Mucosa of descending colon (tissue), 3 donors: ENCODE measurements around the gene MTFP1. TPM values are rescaled to one million over a fixed set of nuclear protein-coding genes. Genes with fewer than 3 reads are reported as not detected.

ENCODE experiments used
- ATAC-seq: fragments of 200-7000 bp; cut with Tn5 transposase; one replicate; pipeline ENCODE4 v1.9.1; 2020; ENCODE audit warnings: mild to moderate bottlenecking, moderate library complexity
- DNase-seq, 3 donors: peaks; one replicate each; pipeline ENCODE4 v3.0.0-alpha.2; 2020
- H3K36me3 ChIP-seq: fragments of 200-600 bp; one replicate; pipeline ENCODE4 v1.8.0; 2021; ENCODE audit warnings: low read depth, mild to moderate bottlenecking
- H3K4me1 ChIP-seq: fragments of 200-600 bp; one replicate; pipeline ENCODE4 v1.8.0; 2021; ENCODE audit warnings: low read depth, mild to moderate bottlenecking
- H3K4me3 ChIP-seq: fragments of 200-600 bp; one replicate; pipeline ENCODE4 v1.8.0; 2021; ENCODE audit warnings: mild to moderate bottlenecking
- H3K9me3 ChIP-seq: fragments of 200-600 bp; one replicate; pipeline ENCODE4 v1.8.0; 2021; ENCODE audit warnings: mild to moderate bottlenecking
- CTCF ChIP-seq: fragments of 200-600 bp; IDR thresholded peaks from one replicate; pipeline ENCODE4 v1.8.0; 2022; ENCODE audit warnings: antibody characterized with exemption, mild to moderate bottlenecking
- intact Hi-C, 2 donors: fragments of 100-400 bp; cut with DNase I in 1 of 2; cut with micrococcal nuclease in 1 of 2; formaldehyde crosslinking; loops; one replicate each; pipeline versions ENCODE4 v1.11.0 to v1.11.1; 2022; cut with DNase I, micrococcal nuclease
- long read RNA-seq, 2 donors: library from polyadenylated mRNA; unstranded; transcript quantifications; one replicate each; pipeline ENCODE4 v2.0.0, GENCODE V29; 2019 to 2021
- total RNA-seq, 3 donors: library from RNA; stranded (reverse); fragmentation: NEBNext Ultra II Directional in 2 of 3; extraction: Animal tissue kit (Norgen Biotek cat#: 25700) in 2 of 3; gene quantifications; one replicate each; pipeline versions ENCODE4 v1.2.1 to v1.2.4, GENCODE V29; 2021 to 2023
- donor health status: DM: no; HTN: no; CAD: no; lungs with moderate emphysema.
- donor health status: DM: no; HTN: no; CAD: no.
- donor health status: DM: no; HTN: yes; CAD: no.

The MTFP1 gene
- total RNA-seq: 10 to 100 TPM; 14.0 to 26.0 (median 25.3) TPM
- long read RNA-seq, donor 1, transcript MTFP1-201 (4 exons, 1,370 nt): major isoform, 14 of 20 reads
- long read RNA-seq, donor 1, partial matches to known transcripts: 0 of 20 reads
- long read RNA-seq, donor 1, other reads (novel, unspliced or antisense): 0 of 20 reads
- long read RNA-seq, donor 2, transcript MTFP1-203 (4 exons, 912 nt): minor isoform, 5 of 26 reads
- long read RNA-seq, donor 2, transcript MTFP1-201 (4 exons, 1,370 nt): major isoform, 19 of 26 reads
- long read RNA-seq, donor 2, partial matches to known transcripts: 1 of 26 reads
- long read RNA-seq, donor 2, other reads (novel, unspliced or antisense): 1 of 26 reads

- intact Hi-C loops: no loop called here
- Histone ChIP-seq H3K36me3 (no peaks in the 10 kb centered on the region), H3K4me1 (peaks cover 39% of the 10 kb centered on the region), H3K9me3 (no peaks in the 10 kb centered on the region), H3K4me3 (peak within 1 kb of the TSS; percentile 58)
- peak; percentile 0 for ATAC-seq
- TF ChIP-seq CTCF: no peak
- DNase-seq: peak; percentile 67 to 78 (median 75)
Observed at GRCh38 chr22:30425616-30426387, at the start of gene MTFP1. Gene MTFP1 (plus strand): TSS chr22:30425768. CDS start chr22:30425880, 112 bp downstream.

DNA sequence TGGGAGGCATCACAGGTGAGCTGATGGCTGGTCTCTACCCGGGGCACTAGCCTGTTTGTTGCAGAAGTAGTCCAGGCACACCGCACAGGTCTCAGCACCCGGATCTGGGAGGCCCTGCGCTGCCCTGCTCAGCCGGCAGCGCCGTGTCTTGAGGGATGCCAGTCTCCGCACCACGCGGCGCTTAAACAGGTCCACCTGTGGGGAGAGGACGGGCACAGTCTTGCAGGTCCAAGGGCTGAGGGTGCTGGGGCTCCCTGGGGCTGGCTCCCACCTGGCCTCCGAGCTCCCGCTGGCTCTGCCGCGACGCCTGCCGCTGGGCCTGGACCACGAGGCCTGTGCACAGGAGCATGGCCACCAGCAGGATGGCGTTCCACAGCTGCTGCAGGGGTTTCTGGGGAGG is 45.6 kb upstream of the MTFP1 start:
- H3K4me1 ChIP-seq: no peaks in the 10 kb centered on the region
- no peak overlapping the region for H3K4me3 ChIP-seq
- no peaks in the 10 kb centered on the region for H3K36me3 ChIP-seq
- no peak for TF ChIP-seq CTCF
- intact Hi-C loops: loop anchor here in 1 of 2 donors (5.0 kb wide), 1 partner anchor 113 kb away; the partner anchor contains the start of gene OSM
- no peak for DNase-seq
- ATAC-seq: no peak
- no peaks in the 10 kb centered on the region for H3K9me3 ChIP-seq

DNA sequence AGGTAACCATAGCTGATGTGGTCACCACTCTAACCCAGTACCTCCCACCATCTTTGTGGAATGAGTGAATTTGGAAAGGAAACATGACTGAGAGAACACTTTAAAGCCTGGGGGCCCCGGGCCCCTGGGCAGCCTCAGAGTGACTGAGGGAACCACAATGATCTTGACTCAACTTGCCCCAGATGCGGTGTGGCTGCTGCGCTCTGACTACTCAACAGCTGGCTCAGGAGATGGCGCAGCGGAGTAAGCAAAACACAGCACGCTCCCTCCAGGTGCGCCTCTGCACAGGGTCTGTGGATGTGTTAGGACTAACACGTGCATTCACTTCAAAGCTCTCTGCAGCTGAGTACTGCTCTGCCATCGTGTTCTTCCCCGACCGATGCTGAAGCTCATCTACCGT is 44.3 kb upstream of the MTFP1 start:
- Histone ChIP-seq H3K4me3 (no peak overlapping the region), H3K4me1 (peaks cover 2% of the 10 kb centered on the region), H3K9me3 (no peaks in the 10 kb centered on the region), H3K36me3 (no peaks in the 10 kb centered on the region)
- no peak for TF ChIP-seq CTCF
- no peak for DNase-seq
- intact Hi-C loops: loop anchor here in 1 of 2 donors (5.0 kb wide), 1 partner anchor 114 kb away; the partner anchor contains the start of gene OSM
- ATAC-seq: no peak

DNA sequence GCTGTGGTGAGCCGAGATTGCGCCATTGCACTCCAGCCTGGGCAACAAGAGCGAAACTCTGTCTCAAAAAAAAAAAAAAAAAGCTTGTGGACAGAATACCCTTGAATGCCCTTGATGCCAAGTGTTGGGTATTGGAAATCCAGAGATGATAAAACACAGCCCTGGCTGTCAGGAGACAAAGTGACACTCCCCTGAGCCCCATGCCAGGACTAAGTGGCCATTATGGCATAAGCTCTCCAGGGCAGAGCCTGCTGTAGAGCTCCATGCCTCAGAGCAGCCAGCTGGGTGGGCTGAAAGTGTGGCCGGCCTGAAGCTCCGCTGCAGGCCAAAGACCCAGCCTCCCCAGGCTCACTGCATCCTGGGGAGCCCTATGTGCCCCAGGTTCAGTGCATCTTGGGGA is 43.2 kb upstream of the MTFP1 start:
- intact Hi-C loops: loop anchor here in 1 of 2 donors (5.0 kb wide), 1 partner anchor 115 kb away; the partner anchor contains the start of gene OSM
- Histone ChIP-seq H3K9me3 (no peaks in the 10 kb centered on the region), H3K36me3 (no peaks in the 10 kb centered on the region), H3K4me1 (peaks cover 8% of the 10 kb centered on the region), H3K4me3 (no peak overlapping the region)
- DNase-seq (no peak), ATAC-seq (no peak)
- TF ChIP-seq CTCF: no peak

DNA sequence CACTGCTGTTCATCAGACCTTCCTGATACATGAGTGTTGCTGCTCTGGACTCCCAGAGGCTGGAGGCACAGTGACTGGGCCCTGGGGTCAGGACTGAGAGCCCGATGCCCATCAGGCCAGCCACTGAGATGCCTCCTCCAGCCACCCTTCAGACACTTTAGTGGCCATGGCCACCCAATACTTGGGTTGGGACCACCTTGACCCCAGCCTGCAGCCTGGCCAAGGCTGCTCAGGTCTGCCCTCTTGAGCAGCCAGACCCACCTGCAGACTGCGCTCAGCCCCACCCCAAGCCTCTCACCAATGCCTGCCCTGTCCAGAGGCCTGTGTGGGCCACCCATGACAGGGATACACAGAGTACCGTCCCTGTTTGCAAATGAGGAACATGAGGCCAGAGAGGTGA is 42.5 kb upstream of the MTFP1 start:
- no peak for TF ChIP-seq CTCF

More for the DNA sequence above, 42.5 kb upstream of the MTFP1 start:
- Histone ChIP-seq H3K4me1 (peaks cover 11% of the 10 kb centered on the region), H3K4me3 (no peak overlapping the region), H3K36me3 (no peaks in the 10 kb centered on the region), H3K9me3 (no peaks in the 10 kb centered on the region)
- intact Hi-C loops: loop anchor here in 1 of 2 donors (5.0 kb wide), 1 partner anchor 116 kb away; the partner anchor contains the start of gene OSM
- no peak for ATAC-seq
- DNase-seq: no peak
